Mesodermal cell (in vitro differentiated cells): ENCODE data around the gene NKAIN1. TPM values are rescaled to one million over a fixed set of nuclear protein-coding genes. Genes with fewer than 3 reads are reported as not detected.
"Not testable (repeated sequence)": the region's sequence is repeated elsewhere in the genome, so short reads cannot be mapped to it uniquely, and the experiment has no call there.

Experiments
- H3K27ac ChIP-seq: 2 replicates; pipeline ENCODE4 v1.7.0; 2013; ENCODE audit warnings: mild to moderate bottlenecking, low read depth, low read length, moderate library complexity; ENCODE audit not compliant: severe bottlenecking
- H3K36me3 ChIP-seq: 2 replicates; pipeline ENCODE4 v1.7.1; 2013; ENCODE audit warnings: mild to moderate bottlenecking, low read length, moderate library complexity; ENCODE audit not compliant: control insufficient read depth, insufficient read depth
- H3K4me1 ChIP-seq: one replicate; pipeline ENCODE4 v1.7.1; 2013; ENCODE audit warnings: mild to moderate bottlenecking, low read length; ENCODE audit not compliant: insufficient read depth, control insufficient read depth, poor library complexity, severe bottlenecking
- H3K4me3 ChIP-seq: 2 replicates; pipeline ENCODE4 v1.7.0; 2013; ENCODE audit warnings: low read length, control low read depth, mild to moderate bottlenecking; ENCODE audit not compliant: insufficient read depth, poor library complexity, severe bottlenecking; ENCODE audit errors: extremely low read depth
- H3K9me3 ChIP-seq: 2 replicates; pipeline ENCODE4 v1.7.1; 2013; ENCODE audit warnings: mild to moderate bottlenecking, low read length, moderate library complexity; ENCODE audit not compliant: control insufficient read depth
- WGBS, 2 experiments: methylation state at CpG; one replicate each; pipeline ENCODE4 v1.1.5; 2013; ENCODE audit warnings: missing lambda C conversion rate in 2 of 2; ENCODE audit not compliant: insufficient coverage in 2 of 2; 5-methylcytosine and 5-hydroxymethylcytosine counted together
- polyA plus RNA-seq, 2 experiments: library from polyadenylated mRNA; stranded (reverse); fragments of 50-300 nt; gene quantifications; one replicate each; pipeline ENCODE4 v1.2.3, GENCODE V29; 2013

NKAIN1 gene
- 6.1 TPM for polyA plus RNA-seq (2013, experiment 1 of 2)
- 4.7 TPM for polyA plus RNA-seq (2013, experiment 2 of 2)

DNA sequence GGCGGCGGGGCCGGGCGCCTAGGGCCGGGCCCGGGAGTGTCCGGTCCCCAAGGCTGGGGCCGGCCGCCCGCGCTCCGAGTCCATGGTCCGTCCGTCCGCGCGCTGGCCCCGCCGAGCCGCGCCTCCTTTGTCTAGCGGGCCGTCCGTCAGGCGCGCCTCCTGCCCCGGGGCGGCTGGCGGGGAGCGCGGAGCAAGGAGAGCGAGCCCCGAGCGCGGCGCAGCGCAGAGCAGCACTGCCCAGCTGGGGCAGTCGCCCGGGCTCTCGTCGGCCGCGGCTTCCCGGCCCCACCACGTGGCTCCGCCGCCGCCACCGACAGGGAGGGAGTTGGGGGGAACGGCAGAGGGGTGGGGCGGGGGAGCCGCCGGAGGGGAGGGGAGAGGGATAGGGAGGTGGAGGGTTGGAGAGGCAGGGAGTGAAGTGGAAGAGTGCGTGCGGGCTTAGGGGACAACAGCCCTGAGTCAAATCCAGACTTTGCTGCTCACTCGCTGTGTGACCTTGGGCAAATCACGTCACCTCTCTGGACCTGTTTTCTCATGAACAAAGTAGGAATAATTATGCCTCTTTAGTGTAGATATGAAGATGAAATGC is at the start of gene NKAIN1:
NKAIN1 (minus strand) TSS at position 235 of the 589 bp plus-strand sequence. CDS start 340 bp downstream, outside the sequence.
- Histone ChIP-seq H3K27ac (no peak within 1 kb of the TSS), H3K4me1 (peaks cover 3% of the 10 kb centered on the region), H3K4me3 (peak within 1 kb of the TSS; percentile 39), H3K36me3 (no peaks in the 10 kb centered on the region), H3K9me3 (no peaks in the 10 kb centered on the region)
- 1 to 3% methylated on average over 29 to 34 of the region's 57 CpGs for WGBS, 2 experiments

DNA sequence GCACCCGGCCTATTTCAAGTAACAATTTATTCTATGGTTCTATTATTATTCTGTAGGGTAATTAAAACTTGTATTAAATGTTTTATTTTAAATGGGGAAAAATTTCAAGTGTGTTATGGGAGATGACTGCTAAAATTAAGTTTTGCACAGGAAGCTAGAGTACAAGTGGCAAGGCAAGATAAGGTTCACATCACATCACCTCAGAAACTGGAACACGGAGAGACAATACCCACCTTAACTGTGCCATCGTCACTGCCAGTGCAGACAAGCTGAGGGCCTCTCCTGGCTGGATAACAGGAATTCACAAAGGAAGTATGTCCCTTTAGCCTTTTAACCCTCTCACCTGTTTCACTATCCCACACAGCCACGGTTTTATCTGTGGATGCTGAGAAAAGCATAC is 49.3 kb upstream of the NKAIN1 start:
- no peaks in the 10 kb centered on the region for H3K9me3 ChIP-seq
- H3K27ac ChIP-seq: no peak overlapping the region
- no peak overlapping the region for H3K4me3 ChIP-seq
- WGBS, 2 experiments: 100% methylated on average over 1 to 2 of the region's 4 CpGs
- no peaks in the 10 kb centered on the region for H3K4me1 ChIP-seq
- H3K36me3 ChIP-seq: peaks cover 89% of the 10 kb centered on the region

DNA sequence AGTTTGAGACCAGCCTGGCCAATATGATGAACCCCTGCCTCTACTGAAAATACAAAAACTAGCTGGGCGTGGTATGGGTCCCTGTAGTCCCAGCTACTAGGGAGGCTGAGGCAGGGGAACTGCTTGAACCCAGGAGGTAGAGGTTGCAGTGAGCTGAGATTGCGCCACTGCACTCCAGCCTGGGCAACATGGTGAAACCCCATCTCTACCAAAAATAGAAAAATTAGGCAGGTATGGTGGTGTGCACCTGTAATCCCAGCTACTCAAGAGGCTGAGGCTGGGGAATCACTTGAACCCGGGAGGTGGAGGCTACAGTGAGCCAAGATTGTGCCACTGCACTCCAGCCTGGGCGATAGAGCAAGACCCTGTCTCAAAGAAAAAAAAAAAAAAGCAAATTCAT is 48.1 kb upstream of the NKAIN1 start:
- H3K9me3 ChIP-seq, H3K4me3 ChIP-seq, H3K27ac ChIP-seq, H3K4me1 ChIP-seq: not testable (repeated sequence)
- 83 to 88% methylated on average over 1 to 3 of the region's 4 CpGs for WGBS, 2 experiments
- peaks cover 90% of the 10 kb centered on the region for H3K36me3 ChIP-seq

DNA sequence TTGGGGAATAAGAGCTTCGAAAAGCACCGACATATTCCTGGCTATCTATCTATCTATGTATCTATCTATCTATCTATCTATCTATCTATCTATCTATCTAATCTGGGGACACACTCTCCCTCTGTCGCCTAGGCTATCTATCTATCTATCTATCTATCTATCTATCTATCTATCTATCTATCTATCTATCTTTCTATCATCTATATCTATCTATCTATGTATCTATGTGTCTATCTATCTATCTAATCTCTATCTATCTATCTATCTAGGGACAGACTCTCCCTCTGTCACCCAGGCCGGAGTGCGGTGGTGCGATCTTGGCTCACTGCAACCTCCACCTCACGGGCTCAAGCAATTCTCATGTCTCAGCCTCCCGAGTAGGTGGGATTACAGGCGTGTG is 42.7 kb upstream of the NKAIN1 start:
- H3K9me3 ChIP-seq, H3K27ac ChIP-seq, H3K4me1 ChIP-seq, H3K4me3 ChIP-seq: not testable (repeated sequence)
- H3K36me3 ChIP-seq: peaks cover 88% of the 10 kb centered on the region
- 89 to 90% methylated on average over 5 to 7 of the region's 9 CpGs for WGBS, 2 experiments

DNA sequence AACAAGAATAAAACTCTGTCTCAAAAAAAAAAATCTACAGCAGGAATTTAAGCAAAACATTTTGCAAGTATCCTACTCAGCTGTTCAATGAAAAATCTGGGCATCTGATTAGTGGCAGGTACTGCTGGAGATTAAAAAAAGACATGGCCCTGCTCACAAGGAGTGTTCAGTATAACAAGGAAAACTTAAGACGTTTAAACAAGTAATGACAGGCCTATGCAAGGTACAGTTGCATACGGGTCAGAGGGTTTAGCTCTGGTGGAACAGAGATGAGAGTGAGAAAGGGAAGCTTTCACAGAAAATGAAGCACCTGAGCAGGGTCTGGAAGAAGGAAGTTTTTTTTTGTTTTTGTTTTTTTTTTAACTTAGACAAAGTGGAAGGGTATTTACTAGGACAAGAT is 33.9 kb upstream of the NKAIN1 start:
- H3K4me3 ChIP-seq: no peak overlapping the region
- peaks cover 87% of the 10 kb centered on the region for H3K36me3 ChIP-seq
- no peaks in the 10 kb centered on the region for H3K9me3 ChIP-seq
- H3K27ac ChIP-seq: no peak overlapping the region
- H3K4me1 ChIP-seq: no peaks in the 10 kb centered on the region
- WGBS, 2 experiments: 95 to 100% methylated on average over 2 of the region's 2 CpGs

GRCh38 chr1:31272369-31272768 is 32.7 kb upstream of the NKAIN1 start:
- H3K9me3 ChIP-seq: no peaks in the 10 kb centered on the region
- H3K4me1 ChIP-seq: no peaks in the 10 kb centered on the region
- WGBS, 2 experiments: no CpG with 5 or more reads among the region's 3 CpGs
- peaks cover 85% of the 10 kb centered on the region for H3K36me3 ChIP-seq
- H3K4me3 ChIP-seq: no peak overlapping the region
- H3K27ac ChIP-seq: no peak overlapping the region

DNA sequence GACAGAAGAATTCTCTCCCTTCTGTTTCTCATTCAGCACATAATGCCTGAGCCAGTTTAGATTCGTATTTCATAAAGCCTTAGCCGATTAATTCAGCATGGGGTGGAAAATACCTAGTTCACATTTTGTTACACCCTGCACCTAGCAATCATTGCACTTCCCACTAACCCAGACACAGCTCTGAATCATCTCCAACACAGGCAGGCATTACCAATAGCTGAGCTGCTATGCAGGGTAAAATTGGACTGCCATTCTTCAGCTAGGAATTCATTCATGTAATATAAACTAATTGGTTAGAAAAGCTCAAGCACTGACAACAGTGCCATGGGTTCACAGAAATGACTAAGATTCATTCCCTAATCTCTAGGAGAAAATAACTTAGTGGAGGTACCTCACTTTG is 26.9 kb upstream of the NKAIN1 start:
- H3K36me3 ChIP-seq: peaks cover 94% of the 10 kb centered on the region

GRCh38 chr1:31264790-31265386 is 25.2 kb upstream of the NKAIN1 start:
- peaks cover 93% of the 10 kb centered on the region for H3K36me3 ChIP-seq
- H3K27ac ChIP-seq: no peak overlapping the region
- H3K4me1 ChIP-seq: no peaks in the 10 kb centered on the region
- no peaks in the 10 kb centered on the region for H3K9me3 ChIP-seq
- WGBS, 2 experiments: no CpG with 5 or more reads among the region's 1 CpG
- no peak overlapping the region for H3K4me3 ChIP-seq

More for the DNA sequence above, 26.9 kb upstream of the NKAIN1 start:
- Histone ChIP-seq H3K9me3 (no peaks in the 10 kb centered on the region), H3K4me1 (no peaks in the 10 kb centered on the region), H3K27ac (no peak overlapping the region), H3K4me3 (no peak overlapping the region)
- 93 to 94% methylated on average over 2 of the region's 2 CpGs for WGBS, 2 experiments

DNA sequence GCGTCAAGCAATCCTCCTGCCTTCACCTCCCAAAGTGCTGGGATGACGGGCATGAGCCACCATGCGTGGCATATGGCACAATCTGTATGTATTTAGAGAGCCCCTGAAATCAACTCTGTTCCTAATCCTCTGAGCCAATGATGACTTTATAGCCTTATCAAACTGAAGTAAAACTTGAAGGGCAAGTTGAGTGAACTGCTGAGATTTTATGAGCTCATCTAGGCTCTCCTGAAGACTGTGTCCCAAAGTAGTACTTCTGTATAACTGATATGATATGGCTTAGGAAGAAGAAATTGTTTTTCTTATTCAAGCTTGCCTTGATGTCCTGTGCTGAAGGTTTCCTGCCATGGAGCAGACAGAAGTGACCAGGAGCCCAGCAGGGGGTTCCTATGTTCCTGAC is 23.7 kb upstream of the NKAIN1 start:
- Histone ChIP-seq H3K36me3 (peaks cover 93% of the 10 kb centered on the region), H3K9me3 (no peaks in the 10 kb centered on the region)

GRCh38 chr1:31262393-31262792 is 22.7 kb upstream of the NKAIN1 start:
- H3K4me1 ChIP-seq, H3K4me3 ChIP-seq, H3K9me3 ChIP-seq, H3K27ac ChIP-seq: not testable (repeated sequence)
- H3K36me3 ChIP-seq: peaks cover 95% of the 10 kb centered on the region
- WGBS, 2 experiments: 86% methylated on average over 1 of the region's 5 CpGs; no CpG with 5 or more reads in 1 of the 2 experiments

More for the DNA sequence above, 23.7 kb upstream of the NKAIN1 start:
- Histone ChIP-seq H3K4me1 (no peaks in the 10 kb centered on the region), H3K4me3 (no peak overlapping the region), H3K27ac (no peak overlapping the region)
- 100% methylated on average over 1 of the region's 3 CpGs; no CpG with 5 or more reads in 1 of the 2 experiments for WGBS, 2 experiments

GRCh38 chr1:31261916-31262315 is 22.2 kb upstream of the NKAIN1 start:
- Histone ChIP-seq H3K27ac (no peak overlapping the region), H3K36me3 (peaks cover 95% of the 10 kb centered on the region), H3K4me1 (no peaks in the 10 kb centered on the region), H3K9me3 (no peaks in the 10 kb centered on the region), H3K4me3 (no peak overlapping the region)
- WGBS, 2 experiments: 82 to 96% methylated on average over 3 of the region's 3 CpGs
